Measurements from ENCODE around the gene FBXL7. TPM values are rescaled to one million over a fixed set of nuclear protein-coding genes. Genes with fewer than 3 reads are reported as not detected.

Gene FBXL7
- total and polyA plus RNA-seq, 4 experiments from 2014 or later: not detected

- intact Hi-C loops (cut with micrococcal nuclease): no loop called here
- H3K9me3 Mint-ChIP-seq: peaks cover 0 to 4% (median 2%) of the 10 kb centered on the region in 8 donors
- no peaks in the 10 kb centered on the region for H3K27me3 Mint-ChIP-seq
- POLR2A ChIA-PET (ENCODE audit: partially characterized antibody): no interaction called here
- no peaks in the 10 kb centered on the region for H3K36me3 ChIP-seq (ENCODE audit: insufficient read depth, low read length)
- H3K27ac ChIP-seq (ENCODE audit: low read depth, low read length): no peak overlapping the region
- H3K4me1 ChIP-seq (ENCODE audit: insufficient read depth, low read length): no peaks in the 10 kb centered on the region
- no peak for DNase-seq
- no peaks in the 10 kb centered on the region for H3K4me1 Mint-ChIP-seq
- no peak overlapping the region for H3K4me3 Mint-ChIP-seq
- H3K9me3 ChIP-seq (ENCODE audit: control insufficient read depth in 1 of 2, low read length in 2 of 2): no peaks in the 10 kb centered on the region
- no peaks in the 10 kb centered on the region for H3K27me3 ChIP-seq (ENCODE audit: insufficient read depth, low read length)
- CTCF ChIA-PET (ENCODE audit: partially characterized antibody): no interaction called here
- H3K36me3 Mint-ChIP-seq: no peaks in the 10 kb centered on the region
- no peak overlapping the region for H3K4me3 ChIP-seq (ENCODE audit: low read length in 2 of 2)
- no peak overlapping the region for H3K27ac Mint-ChIP-seq
Observed at GRCh38 chr5:15570491-15570890, 70.5 kb downstream of the FBXL7 start.

GRCh38 chr5:15571081-15571480 lies 71.1 kb downstream of the FBXL7 start:
- intact Hi-C loops (cut with micrococcal nuclease): no loop called here
- H3K4me3 ChIP-seq (ENCODE audit: low read length in 2 of 2): no peak overlapping the region
- Mint-ChIP-seq H3K27ac (no peak overlapping the region), H3K36me3 (no peaks in the 10 kb centered on the region), H3K9me3 (peaks cover 0 to 4% (median 1%) of the 10 kb centered on the region in 8 donors), H3K4me1 (no peaks in the 10 kb centered on the region), H3K27me3 (no peaks in the 10 kb centered on the region), H3K4me3 (no peak overlapping the region)
- ChIA-PET CTCF (ENCODE audit: partially characterized antibody) (no interaction called here), POLR2A (ENCODE audit: partially characterized antibody) (no interaction called here)
- no peaks in the 10 kb centered on the region for H3K9me3 ChIP-seq (ENCODE audit: control insufficient read depth in 1 of 2, low read length in 2 of 2)
- H3K4me1 ChIP-seq (ENCODE audit: insufficient read depth, low read length): no peaks in the 10 kb centered on the region
- no peaks in the 10 kb centered on the region for H3K27me3 ChIP-seq (ENCODE audit: insufficient read depth, low read length)
- no peaks in the 10 kb centered on the region for H3K36me3 ChIP-seq (ENCODE audit: insufficient read depth, low read length)
- no peak for DNase-seq
- H3K27ac ChIP-seq (ENCODE audit: low read depth, low read length): no peak overlapping the region

- no peaks in the 10 kb centered on the region for H3K27me3 ChIP-seq (ENCODE audit: insufficient read depth, low read length)
Observed at GRCh38 chr5:15571618-15572017, 71.6 kb downstream of the FBXL7 start.

GRCh38 chr5:15573590-15573989 lies 73.6 kb downstream of the FBXL7 start:
- DNase-seq: no peak
- intact Hi-C loops (cut with micrococcal nuclease): no loop called here
- no peaks in the 10 kb centered on the region for H3K9me3 ChIP-seq (ENCODE audit: control insufficient read depth in 1 of 2, low read length in 2 of 2)
- Mint-ChIP-seq H3K36me3 (no peaks in the 10 kb centered on the region), H3K27ac (no peak overlapping the region), H3K9me3 (peaks cover 0 to 8% (median 1%) of the 10 kb centered on the region in 8 donors), H3K4me3 (no peak overlapping the region), H3K27me3 (no peaks in the 10 kb centered on the region), H3K4me1 (no peaks in the 10 kb centered on the region)
- H3K4me3 ChIP-seq (ENCODE audit: low read length in 2 of 2): no peak overlapping the region
- ChIA-PET CTCF (ENCODE audit: partially characterized antibody) (no interaction called here), POLR2A (ENCODE audit: partially characterized antibody) (no interaction called here)
- no peaks in the 10 kb centered on the region for H3K27me3 ChIP-seq (ENCODE audit: insufficient read depth, low read length)
- H3K27ac ChIP-seq (ENCODE audit: low read depth, low read length): no peak overlapping the region
- H3K36me3 ChIP-seq (ENCODE audit: insufficient read depth, low read length): no peaks in the 10 kb centered on the region
- H3K4me1 ChIP-seq (ENCODE audit: insufficient read depth, low read length): no peaks in the 10 kb centered on the region

More at GRCh38 chr5:15571618-15572017, 71.6 kb downstream of the FBXL7 start:
- no peaks in the 10 kb centered on the region for H3K36me3 ChIP-seq (ENCODE audit: insufficient read depth, low read length)
- intact Hi-C loops (cut with micrococcal nuclease): no loop called here
- Mint-ChIP-seq H3K27me3 (no peaks in the 10 kb centered on the region), H3K9me3 (peaks cover 0 to 4% (median 1%) of the 10 kb centered on the region in 8 donors), H3K36me3 (no peaks in the 10 kb centered on the region), H3K4me3 (no peak overlapping the region), H3K4me1 (no peaks in the 10 kb centered on the region), H3K27ac (no peak overlapping the region)
- H3K9me3 ChIP-seq (ENCODE audit: control insufficient read depth in 1 of 2, low read length in 2 of 2): no peaks in the 10 kb centered on the region
- H3K4me3 ChIP-seq (ENCODE audit: low read length in 2 of 2): no peak overlapping the region
- ChIA-PET CTCF (ENCODE audit: partially characterized antibody) (no interaction called here), POLR2A (ENCODE audit: partially characterized antibody) (no interaction called here)
- H3K4me1 ChIP-seq (ENCODE audit: insufficient read depth, low read length): no peaks in the 10 kb centered on the region
- no peak for DNase-seq
- H3K27ac ChIP-seq (ENCODE audit: low read depth, low read length): no peak overlapping the region

GRCh38 chr5:15574128-15574527 lies 74.1 kb downstream of the FBXL7 start:
- Histone ChIP-seq H3K4me3 (ENCODE audit: low read length in 2 of 2) (no peak overlapping the region), H3K27ac (ENCODE audit: low read depth, low read length) (no peak overlapping the region), H3K36me3 (ENCODE audit: insufficient read depth, low read length) (no peaks in the 10 kb centered on the region), H3K9me3 (ENCODE audit: control insufficient read depth in 1 of 2, low read length in 2 of 2) (no peaks in the 10 kb centered on the region), H3K4me1 (ENCODE audit: insufficient read depth, low read length) (no peaks in the 10 kb centered on the region), H3K27me3 (ENCODE audit: insufficient read depth, low read length) (no peaks in the 10 kb centered on the region)
- H3K36me3 Mint-ChIP-seq: no peaks in the 10 kb centered on the region
- no peaks in the 10 kb centered on the region for H3K27me3 Mint-ChIP-seq
- H3K9me3 Mint-ChIP-seq: peaks cover 0 to 8% (median 1%) of the 10 kb centered on the region in 8 donors
- POLR2A ChIA-PET (ENCODE audit: partially characterized antibody): no interaction called here
- H3K27ac Mint-ChIP-seq: no peak overlapping the region
- no peaks in the 10 kb centered on the region for H3K4me1 Mint-ChIP-seq
- H3K4me3 Mint-ChIP-seq: no peak overlapping the region
- CTCF ChIA-PET (ENCODE audit: partially characterized antibody): no interaction called here
- intact Hi-C loops (cut with micrococcal nuclease): no loop called here
- DNase-seq: no peak

- Mint-ChIP-seq H3K9me3 (peaks cover 0 to 8% (median 2%) of the 10 kb centered on the region in 8 donors), H3K27me3 (no peaks in the 10 kb centered on the region), H3K36me3 (no peaks in the 10 kb centered on the region), H3K4me1 (no peaks in the 10 kb centered on the region), H3K27ac (no peak overlapping the region), H3K4me3 (no peak overlapping the region)
- ChIA-PET POLR2A (ENCODE audit: partially characterized antibody) (no interaction called here), CTCF (ENCODE audit: partially characterized antibody) (no interaction called here)
- no peak overlapping the region for H3K4me3 ChIP-seq (ENCODE audit: low read length in 2 of 2)
- no peak for DNase-seq
- H3K27ac ChIP-seq (ENCODE audit: low read depth, low read length): no peak overlapping the region
- H3K9me3 ChIP-seq (ENCODE audit: control insufficient read depth in 1 of 2, low read length in 2 of 2): no peaks in the 10 kb centered on the region
- no peaks in the 10 kb centered on the region for H3K27me3 ChIP-seq (ENCODE audit: insufficient read depth, low read length)
- H3K36me3 ChIP-seq (ENCODE audit: insufficient read depth, low read length): no peaks in the 10 kb centered on the region
- intact Hi-C loops (cut with micrococcal nuclease): no loop called here
- H3K4me1 ChIP-seq (ENCODE audit: insufficient read depth, low read length): no peaks in the 10 kb centered on the region
Observed at GRCh38 chr5:15574806-15575325, 74.9 kb downstream of the FBXL7 start.

GRCh38 chr5:15575666-15576065 lies 75.7 kb downstream of the FBXL7 start:
- peaks cover 0 to 6% (median 2%) of the 10 kb centered on the region in 8 donors for H3K9me3 Mint-ChIP-seq
- H3K4me3 Mint-ChIP-seq: no peak overlapping the region
- intact Hi-C loops (cut with micrococcal nuclease): no loop called here

GRCh38 chr5:15577132-15577531 lies 77.2 kb downstream of the FBXL7 start:
- Histone ChIP-seq H3K27me3 (ENCODE audit: insufficient read depth, low read length) (no peaks in the 10 kb centered on the region), H3K36me3 (ENCODE audit: insufficient read depth, low read length) (no peaks in the 10 kb centered on the region), H3K9me3 (ENCODE audit: control insufficient read depth in 1 of 2, low read length in 2 of 2) (no peaks in the 10 kb centered on the region), H3K27ac (ENCODE audit: low read depth, low read length) (no peak overlapping the region), H3K4me3 (ENCODE audit: low read length in 2 of 2) (no peak overlapping the region), H3K4me1 (ENCODE audit: insufficient read depth, low read length) (no peaks in the 10 kb centered on the region)
- Mint-ChIP-seq H3K9me3 (peaks cover 0 to 10% (median 0%) of the 10 kb centered on the region in 8 donors), H3K4me1 (no peaks in the 10 kb centered on the region), H3K27me3 (no peaks in the 10 kb centered on the region), H3K4me3 (no peak overlapping the region), H3K36me3 (no peaks in the 10 kb centered on the region), H3K27ac (no peak overlapping the region)
- CTCF ChIA-PET (ENCODE audit: partially characterized antibody): no interaction called here
- POLR2A ChIA-PET (ENCODE audit: partially characterized antibody): no interaction called here
- no peak for DNase-seq
- intact Hi-C loops (cut with micrococcal nuclease): no loop called here

More at GRCh38 chr5:15575666-15576065, 75.7 kb downstream of the FBXL7 start:
- H3K4me1 ChIP-seq (ENCODE audit: insufficient read depth, low read length): no peaks in the 10 kb centered on the region
- no peaks in the 10 kb centered on the region for H3K36me3 ChIP-seq (ENCODE audit: insufficient read depth, low read length)
- POLR2A ChIA-PET (ENCODE audit: partially characterized antibody): no interaction called here
- no peaks in the 10 kb centered on the region for H3K27me3 Mint-ChIP-seq
- no peaks in the 10 kb centered on the region for H3K4me1 Mint-ChIP-seq
- H3K9me3 ChIP-seq (ENCODE audit: control insufficient read depth in 1 of 2, low read length in 2 of 2): no peaks in the 10 kb centered on the region
- no peaks in the 10 kb centered on the region for H3K27me3 ChIP-seq (ENCODE audit: insufficient read depth, low read length)
- no peak overlapping the region for H3K27ac ChIP-seq (ENCODE audit: low read depth, low read length)
- DNase-seq: no peak
- no peak overlapping the region for H3K4me3 ChIP-seq (ENCODE audit: low read length in 2 of 2)
- CTCF ChIA-PET (ENCODE audit: partially characterized antibody): no interaction called here
- no peak overlapping the region for H3K27ac Mint-ChIP-seq
- no peaks in the 10 kb centered on the region for H3K36me3 Mint-ChIP-seq
